Dendritic cell treated with granulocyte-macrophage colony-stimulating factor and Interleukin-4, amounts not matched to agents 40 ng/mL and 50 ng/mL, for 4 days (primary cell): ENCODE data around the gene TAAR8.
"Not testable (repeated sequence)": the region's sequence is repeated elsewhere in the genome, so short reads cannot be mapped to it uniquely, and the experiment has no call there.

Experiments used
- H3K27ac Mint-ChIP-seq: one replicate; pipeline ENCODE4 v1.8.0; 2022; ENCODE audit warnings: mild to moderate bottlenecking, mixed read lengths
- H3K27me3 Mint-ChIP-seq: one replicate; pipeline ENCODE4 v1.8.0; 2022; ENCODE audit warnings: mild to moderate bottlenecking, mixed read lengths
- H3K36me3 Mint-ChIP-seq: one replicate; pipeline ENCODE4 v1.8.0; 2022; ENCODE audit warnings: low read depth, mixed read lengths
- H3K4me1 Mint-ChIP-seq: one replicate; pipeline ENCODE4 v1.8.0; 2022; ENCODE audit warnings: low read depth, mixed read lengths
- H3K4me3 Mint-ChIP-seq: one replicate; pipeline ENCODE4 v1.8.0; 2022; ENCODE audit warnings: mild to moderate bottlenecking, moderate library complexity, mixed read lengths
- H3K9me3 Mint-ChIP-seq: one replicate; pipeline ENCODE4 v1.8.0; 2022; ENCODE audit warnings: mixed read lengths
- intact Hi-C: fragments of 100-400 bp; cut with micrococcal nuclease; formaldehyde crosslinking; loops from one replicate; pipeline ENCODE4 v1.15.0; 2022

TAAR8 gene

DNA sequence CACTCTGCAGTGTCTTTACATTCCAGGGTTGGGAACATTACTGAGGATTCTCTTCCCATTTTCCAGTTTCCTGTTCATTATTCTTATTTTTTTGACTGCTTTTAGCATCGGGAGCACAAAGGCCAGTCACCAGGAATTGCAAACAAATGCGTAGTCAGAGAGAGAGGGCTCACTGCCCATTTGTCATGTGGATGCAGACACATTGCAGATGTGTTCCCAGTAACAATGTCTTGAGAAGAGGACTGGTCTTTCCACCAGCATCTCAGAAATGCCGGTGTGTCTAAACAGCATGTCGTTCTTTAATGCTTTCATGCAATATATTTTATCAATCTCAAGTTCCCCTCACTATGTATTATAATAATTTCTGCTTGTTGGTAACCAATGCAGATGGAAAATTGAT, 16.7 kb downstream of the TAAR8 start:
- peaks cover 9% of the 10 kb centered on the region for H3K4me1 Mint-ChIP-seq
- no peak overlapping the region for H3K4me3 Mint-ChIP-seq
- peaks cover 9% of the 10 kb centered on the region for H3K27me3 Mint-ChIP-seq
- H3K9me3 Mint-ChIP-seq: no peaks in the 10 kb centered on the region
- no peaks in the 10 kb centered on the region for H3K36me3 Mint-ChIP-seq
- intact Hi-C loops: no loop called here
- no peak overlapping the region for H3K27ac Mint-ChIP-seq

DNA sequence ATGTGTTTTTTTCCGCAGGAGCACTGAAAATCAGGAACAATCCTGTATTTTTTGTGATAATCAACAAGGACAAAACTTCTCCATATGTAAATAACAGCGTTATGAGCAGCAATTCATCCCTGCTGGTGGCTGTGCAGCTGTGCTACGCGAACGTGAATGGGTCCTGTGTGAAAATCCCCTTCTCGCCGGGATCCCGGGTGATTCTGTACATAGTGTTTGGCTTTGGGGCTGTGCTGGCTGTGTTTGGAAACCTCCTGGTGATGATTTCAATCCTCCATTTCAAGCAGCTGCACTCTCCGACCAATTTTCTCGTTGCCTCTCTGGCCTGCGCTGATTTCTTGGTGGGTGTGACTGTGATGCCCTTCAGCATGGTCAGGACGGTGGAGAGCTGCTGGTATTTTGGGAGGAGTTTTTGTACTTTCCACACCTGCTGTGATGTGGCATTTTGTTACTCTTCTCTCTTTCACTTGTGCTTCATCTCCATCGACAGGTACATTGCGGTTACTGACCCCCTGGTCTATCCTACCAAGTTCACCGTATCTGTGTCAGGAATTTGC, 17.8 kb downstream of the TAAR8 start, which contains the start of gene TAAR6:
Gene TAAR6 (plus strand): TSS at position 102 of the 557 bp plus-strand sequence. CDS start 0 bp downstream, at position 102.
- no peak within 1 kb of the TSS for H3K4me3 Mint-ChIP-seq
- no peak within 1 kb of the TSS for H3K27ac Mint-ChIP-seq
- H3K4me1 Mint-ChIP-seq: peaks cover 9% of the 10 kb centered on the region
- peaks cover 8% of the 10 kb centered on the region for H3K27me3 Mint-ChIP-seq
- intact Hi-C loops: no loop called here
- H3K9me3 Mint-ChIP-seq: no peaks in the 10 kb centered on the region
- H3K36me3 Mint-ChIP-seq: no peaks in the 10 kb centered on the region

DNA sequence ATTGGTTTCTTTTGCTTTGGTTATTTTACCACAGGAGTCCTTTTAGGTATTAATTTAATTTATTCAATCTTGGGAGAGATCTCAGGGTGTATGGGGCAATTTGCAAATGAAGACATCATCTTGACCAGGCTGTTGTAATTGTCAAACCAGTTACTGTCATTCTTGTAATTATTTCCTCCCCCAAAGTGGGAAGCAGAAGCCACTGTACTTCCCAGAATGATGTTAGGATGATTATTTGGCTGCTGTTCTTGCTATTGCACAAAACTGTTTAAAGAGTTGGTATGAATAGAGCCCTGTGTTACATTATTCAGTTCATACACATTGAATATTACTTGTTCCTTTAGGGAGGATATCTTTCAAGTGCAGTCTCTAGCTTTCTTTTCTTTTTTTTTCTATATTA, 19.3 kb downstream of the TAAR8 start:
- Mint-ChIP-seq H3K4me1 (peaks cover 9% of the 10 kb centered on the region), H3K9me3 (no peaks in the 10 kb centered on the region), H3K36me3 (no peaks in the 10 kb centered on the region), H3K27ac (no peak overlapping the region), H3K4me3 (no peak overlapping the region), H3K27me3 (peaks cover 6% of the 10 kb centered on the region)
- intact Hi-C loops: no loop called here

DNA sequence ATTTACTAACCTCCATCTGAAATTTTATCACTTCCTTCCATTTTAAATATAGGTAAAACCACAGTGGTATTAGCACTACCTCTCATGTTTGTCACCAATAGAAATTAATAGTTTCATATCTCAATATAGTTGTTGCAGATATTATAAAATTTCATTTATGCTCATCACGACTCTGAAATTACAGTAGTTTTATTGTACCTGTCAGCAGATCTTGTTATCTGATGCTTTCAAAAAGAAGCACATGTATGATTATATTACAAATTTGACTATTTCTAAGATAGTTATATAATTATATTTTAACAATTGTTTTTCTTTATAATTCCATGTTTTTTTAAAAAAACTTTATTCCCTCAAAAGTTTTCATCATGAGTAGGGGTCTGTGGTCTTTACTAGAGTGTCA, 32.2 kb downstream of the TAAR8 start:
- Mint-ChIP-seq H3K27ac (no peak overlapping the region), H3K4me3 (no peak overlapping the region), H3K36me3 (no peaks in the 10 kb centered on the region), H3K9me3 (no peaks in the 10 kb centered on the region), H3K27me3 (peaks cover 4% of the 10 kb centered on the region), H3K4me1 (peaks cover 10% of the 10 kb centered on the region)
- intact Hi-C loops: no loop called here

DNA sequence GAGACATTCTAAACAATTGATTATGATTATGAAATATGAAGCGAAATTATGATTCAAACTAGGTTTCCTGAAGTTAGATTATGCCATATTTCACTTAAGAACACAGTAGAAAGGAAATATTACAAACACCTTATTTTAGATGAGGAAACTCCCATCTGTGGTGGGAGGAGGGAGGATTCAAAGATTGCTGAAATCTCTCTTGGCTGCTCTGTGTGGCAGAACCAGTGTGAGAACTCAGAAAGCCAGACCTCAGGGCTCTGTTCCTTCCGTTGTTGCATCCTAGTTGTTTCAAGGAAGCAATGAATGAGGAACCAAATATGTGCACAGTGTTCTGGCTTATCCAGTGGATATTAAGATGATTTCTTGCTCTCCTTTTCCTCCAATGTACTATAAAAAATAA, 35.0 kb downstream of the TAAR8 start:
- no peak overlapping the region for H3K27ac Mint-ChIP-seq
- no peaks in the 10 kb centered on the region for H3K36me3 Mint-ChIP-seq
- no peak overlapping the region for H3K4me3 Mint-ChIP-seq
- H3K4me1 Mint-ChIP-seq: peaks cover 13% of the 10 kb centered on the region
- no peaks in the 10 kb centered on the region for H3K9me3 Mint-ChIP-seq
- intact Hi-C loops: no loop called here
- peaks cover 2% of the 10 kb centered on the region for H3K27me3 Mint-ChIP-seq

DNA sequence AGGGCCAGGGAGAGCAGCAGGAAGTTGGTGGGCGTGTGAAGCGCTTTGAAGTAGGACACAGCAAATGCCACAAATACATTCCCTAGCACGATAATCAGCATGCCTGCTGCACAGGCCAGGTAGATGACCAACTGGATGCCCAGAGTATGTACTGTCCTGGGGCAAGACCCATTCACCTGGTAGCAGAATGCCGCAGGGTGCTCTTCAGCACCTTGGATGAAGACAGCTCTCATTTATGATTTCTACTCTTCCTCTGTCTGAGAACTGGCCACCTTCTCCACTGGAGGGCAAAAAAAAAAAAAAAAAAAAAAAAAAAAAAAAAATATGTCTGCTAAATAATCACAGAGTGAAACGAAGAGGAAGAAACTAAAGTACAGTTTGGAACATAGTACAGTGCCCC, 37.0 kb downstream of the TAAR8 start, which contains the start of gene TAAR5:
Gene TAAR5 (minus strand): TSS at position 288 of the 400 bp plus-strand sequence. CDS start 55 bp downstream, at position 233.
- H3K27me3 Mint-ChIP-seq: no peaks in the 10 kb centered on the region
- H3K9me3 Mint-ChIP-seq: no peaks in the 10 kb centered on the region
- H3K27ac Mint-ChIP-seq: no peak within 1 kb of the TSS
- peaks cover 26% of the 10 kb centered on the region for H3K4me1 Mint-ChIP-seq
- no peaks in the 10 kb centered on the region for H3K36me3 Mint-ChIP-seq
- no peak within 1 kb of the TSS for H3K4me3 Mint-ChIP-seq
- intact Hi-C loops: no loop called here

DNA sequence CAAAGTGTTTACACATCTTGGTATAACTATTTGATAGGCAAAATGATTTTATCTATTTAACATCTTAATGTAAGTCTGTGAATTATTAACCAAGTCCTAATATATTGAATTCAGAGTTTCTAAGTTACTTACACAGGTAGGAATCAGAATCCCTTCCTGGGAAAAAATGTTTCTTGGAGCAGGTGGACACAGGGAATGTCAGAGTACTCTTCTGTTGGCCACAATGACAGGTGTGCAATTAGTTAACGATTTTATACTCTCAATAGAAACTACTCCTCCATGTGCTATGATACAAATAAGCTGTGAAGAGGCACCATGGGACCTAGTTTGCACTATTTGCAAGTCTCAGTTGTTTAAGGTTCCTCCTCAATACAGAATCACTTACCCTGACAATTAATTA, 37.9 kb downstream of the TAAR8 start:
- H3K36me3 Mint-ChIP-seq: no peaks in the 10 kb centered on the region
- H3K9me3 Mint-ChIP-seq: no peaks in the 10 kb centered on the region
- no peak overlapping the region for H3K4me3 Mint-ChIP-seq

DNA sequence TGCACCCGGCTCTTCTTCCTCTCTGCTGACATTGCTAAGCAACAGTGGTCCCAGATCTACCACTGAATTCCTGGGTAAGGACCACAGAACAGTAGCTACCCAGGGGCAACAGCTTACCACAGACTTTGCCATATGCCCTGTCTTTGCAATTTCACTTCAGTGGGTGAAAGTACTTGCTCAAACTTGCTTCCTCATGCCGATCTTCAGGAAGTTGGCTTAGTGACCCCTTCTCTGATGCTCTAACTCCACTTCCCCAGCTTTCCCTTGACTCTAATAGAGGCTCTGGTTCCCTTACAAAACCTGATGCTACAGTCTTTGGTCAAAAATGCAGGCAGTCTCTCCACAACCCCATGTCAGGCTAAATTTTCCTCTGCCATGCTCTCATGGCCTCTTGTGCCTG, 40.4 kb downstream of the TAAR8 start:
- H3K4me3 Mint-ChIP-seq: no peak overlapping the region
- no peaks in the 10 kb centered on the region for H3K9me3 Mint-ChIP-seq
- peak overlapping the region; percentile 13 for H3K27ac Mint-ChIP-seq
- peaks cover 26% of the 10 kb centered on the region for H3K4me1 Mint-ChIP-seq
- H3K27me3 Mint-ChIP-seq: no peaks in the 10 kb centered on the region
- H3K36me3 Mint-ChIP-seq: no peaks in the 10 kb centered on the region
- intact Hi-C loops: no loop called here

More for the DNA sequence above, 37.9 kb downstream of the TAAR8 start:
- Mint-ChIP-seq H3K27me3 (no peaks in the 10 kb centered on the region), H3K4me1 (peaks cover 26% of the 10 kb centered on the region), H3K27ac (no peak overlapping the region)
- intact Hi-C loops: no loop called here

DNA sequence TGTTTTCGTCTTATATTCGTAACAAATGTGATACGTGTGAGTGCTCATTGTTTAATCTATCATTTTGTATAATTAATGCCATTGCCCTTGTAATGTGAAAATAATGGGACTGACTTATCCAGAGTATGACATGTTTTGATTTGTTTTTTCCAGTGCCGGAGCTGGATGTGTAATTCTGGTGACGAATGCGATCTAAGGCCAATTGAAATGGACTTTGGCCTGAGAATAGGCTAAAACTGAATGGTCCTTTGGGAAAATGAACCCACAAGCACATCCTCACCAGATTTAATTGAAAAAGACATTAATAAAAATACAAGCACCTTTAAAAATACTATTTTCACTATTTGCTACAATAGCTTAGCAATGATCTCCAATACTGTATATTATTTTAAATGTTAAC, 43.7 kb downstream of the TAAR8 start:
- peaks cover 22% of the 10 kb centered on the region for H3K4me1 Mint-ChIP-seq
- no peak overlapping the region for H3K4me3 Mint-ChIP-seq
- no peak overlapping the region for H3K27ac Mint-ChIP-seq
- H3K36me3 Mint-ChIP-seq: no peaks in the 10 kb centered on the region
- H3K27me3 Mint-ChIP-seq: peaks cover 1% of the 10 kb centered on the region
- intact Hi-C loops: no loop called here
- no peaks in the 10 kb centered on the region for H3K9me3 Mint-ChIP-seq

DNA sequence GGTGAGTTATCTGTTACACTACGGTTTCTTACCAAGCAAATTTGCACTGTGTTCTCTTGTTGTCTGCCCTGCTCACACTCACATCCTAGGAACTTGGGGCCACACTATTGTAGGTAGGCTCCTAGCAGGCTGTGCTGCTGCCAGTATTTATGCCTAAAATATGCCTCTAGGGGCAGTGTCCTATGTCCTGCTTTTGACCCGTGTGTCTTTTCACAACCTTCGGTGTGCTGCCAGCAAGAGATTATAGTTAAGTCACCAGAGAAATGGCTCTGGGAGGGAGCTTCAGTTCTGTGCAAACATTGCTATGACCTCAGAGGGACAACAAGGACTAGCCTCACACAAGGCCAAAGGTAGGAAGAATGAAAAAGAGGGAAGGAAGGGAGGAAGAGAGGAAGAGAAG, 46.0 kb downstream of the TAAR8 start:
- H3K4me1 Mint-ChIP-seq: peaks cover 8% of the 10 kb centered on the region
- no peak overlapping the region for H3K27ac Mint-ChIP-seq
- H3K27me3 Mint-ChIP-seq: peaks cover 1% of the 10 kb centered on the region
- intact Hi-C loops: no loop called here
- no peaks in the 10 kb centered on the region for H3K36me3 Mint-ChIP-seq
- H3K9me3 Mint-ChIP-seq: no peaks in the 10 kb centered on the region
- H3K4me3 Mint-ChIP-seq: no peak overlapping the region

DNA sequence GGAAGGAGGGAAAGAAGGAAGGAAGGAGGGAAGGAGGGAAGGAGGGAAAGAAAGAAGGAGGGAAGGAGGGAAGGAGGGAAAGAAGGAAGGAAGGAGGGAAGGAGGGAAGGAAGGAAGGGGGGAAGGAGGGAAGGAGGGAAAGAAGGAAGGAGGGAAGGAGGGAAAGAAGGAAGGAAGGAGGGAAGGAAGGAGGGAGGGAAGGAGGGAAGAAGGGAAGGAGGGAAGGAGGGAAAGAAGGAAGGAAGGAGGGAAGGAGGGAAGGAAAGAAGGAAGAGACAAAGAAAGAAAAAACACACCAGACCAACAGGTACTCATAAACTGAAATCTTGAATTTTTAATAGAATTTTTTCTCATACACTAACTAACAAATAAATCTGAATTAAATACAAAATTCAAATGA, 48.4 kb downstream of the TAAR8 start:
- H3K27me3 Mint-ChIP-seq, H3K4me1 Mint-ChIP-seq, H3K27ac Mint-ChIP-seq, H3K9me3 Mint-ChIP-seq, H3K4me3 Mint-ChIP-seq, intact Hi-C loops, H3K36me3 Mint-ChIP-seq: not testable (repeated sequence)
